ENCODE results near the gene TRMT5. TPM values are rescaled to one million over a fixed set of nuclear protein-coding genes. Genes with fewer than 3 reads are reported as not detected.
A peak's percentile ranks its signal among the peaks of the same experiment; 100 is the strongest.

Gene TRMT5
- total and polyA plus RNA-seq, 9 of the 15 experiments (the other 6 are each of a cell fraction or from before 2014, with no cell fraction given) = 8.4 to 20.0 (median 15.1) TPM

GRCh38 chr14:60980811-60981632, at the start of gene TRMT5, which contains the start of gene SLC38A6 (continued):
- TF ChIP-seq, protein P1, sequence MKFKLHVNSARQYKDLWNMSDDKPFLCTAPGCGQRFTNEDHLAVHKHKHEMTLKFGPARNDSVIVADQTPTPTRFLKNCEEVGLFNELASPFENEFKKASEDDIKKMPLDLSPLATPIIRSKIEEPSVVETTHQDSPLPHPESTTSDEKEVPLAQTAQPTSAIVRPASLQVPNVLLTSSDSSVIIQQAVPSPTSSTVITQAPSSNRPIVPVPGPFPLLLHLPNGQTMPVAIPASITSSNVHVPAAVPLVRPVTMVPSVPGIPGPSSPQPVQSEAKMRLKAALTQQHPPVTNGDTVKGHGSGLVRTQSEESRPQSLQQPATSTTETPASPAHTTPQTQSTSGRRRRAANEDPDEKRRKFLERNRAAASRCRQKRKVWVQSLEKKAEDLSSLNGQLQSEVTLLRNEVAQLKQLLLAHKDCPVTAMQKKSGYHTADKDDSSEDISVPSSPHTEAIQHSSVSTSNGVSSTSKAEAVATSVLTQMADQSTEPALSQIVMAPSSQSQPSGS (CRISPR knock-in tag; IDR thresholded peaks at IDR 0.05) = 0 out of 2 replicates have a peak, but pooled peaks have one; percentile 21
- no peak for TF ChIP-seq HBP1 (CRISPR knock-in tag; IDR thresholded peaks at IDR 0.05)
- TF ChIP-seq FOXP1 (CRISPR knock-in tag; IDR thresholded peaks at IDR 0.05) = 0 out of 2 replicates have a peak, but pooled peaks have one; percentile 35
- no peak for TF ChIP-seq HNRNPL (IDR thresholded peaks at IDR 0.05; ENCODE audit: low read depth, low read length)
- 0 out of 2 replicates have a peak, but pooled peaks have one; percentile 46 for TF ChIP-seq ZBTB2 (IDR thresholded peaks at IDR 0.05)
- TF ChIP-seq ZNF57 (CRISPR knock-in tag; IDR thresholded peaks at IDR 0.05) = no peak
- TF ChIP-seq PHF20 (IDR thresholded peaks at IDR 0.05; ENCODE audit: partially characterized antibody) = peak; percentile 65
- TF ChIP-seq ARID4B (CRISPR knock-in tag; IDR thresholded peaks at IDR 0.05) = peak; percentile 95
- TF ChIP-seq, protein P2, sequence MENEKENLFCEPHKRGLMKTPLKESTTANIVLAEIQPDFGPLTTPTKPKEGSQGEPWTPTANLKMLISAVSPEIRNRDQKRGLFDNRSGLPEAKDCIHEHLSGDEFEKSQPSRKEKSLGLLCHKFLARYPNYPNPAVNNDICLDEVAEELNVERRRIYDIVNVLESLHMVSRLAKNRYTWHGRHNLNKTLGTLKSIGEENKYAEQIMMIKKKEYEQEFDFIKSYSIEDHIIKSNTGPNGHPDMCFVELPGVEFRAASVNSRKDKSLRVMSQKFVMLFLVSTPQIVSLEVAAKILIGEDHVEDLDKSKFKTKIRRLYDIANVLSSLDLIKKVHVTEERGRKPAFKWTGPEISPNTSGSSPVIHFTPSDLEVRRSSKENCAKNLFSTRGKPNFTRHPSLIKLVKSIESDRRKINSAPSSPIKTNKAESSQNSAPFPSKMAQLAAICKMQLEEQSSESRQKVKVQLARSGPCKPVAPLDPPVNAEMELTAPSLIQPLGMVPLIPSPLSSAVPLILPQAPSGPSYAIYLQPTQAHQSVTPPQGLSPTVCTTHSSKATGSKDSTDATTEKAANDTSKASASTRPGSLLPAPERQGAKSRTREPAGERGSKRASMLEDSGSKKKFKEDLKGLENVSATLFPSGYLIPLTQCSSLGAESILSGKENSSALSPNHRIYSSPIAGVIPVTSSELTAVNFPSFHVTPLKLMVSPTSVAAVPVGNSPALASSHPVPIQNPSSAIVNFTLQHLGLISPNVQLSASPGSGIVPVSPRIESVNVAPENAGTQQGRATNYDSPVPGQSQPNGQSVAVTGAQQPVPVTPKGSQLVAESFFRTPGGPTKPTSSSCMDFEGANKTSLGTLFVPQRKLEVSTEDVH (IDR thresholded peaks at IDR 0.05; ENCODE audit: low read depth, partially characterized antibody) = peak; percentile 68
- no peak; the same call in 1 of the 2 replicates for TF ChIP-seq TOE1 (IDR thresholded peaks at IDR 0.05; ENCODE audit: borderline replicate concordance)
- no peak for TF ChIP-seq TOE1 (CRISPR knock-in tag; IDR thresholded peaks at IDR 0.05; ENCODE audit: borderline replicate concordance, low read depth)
- TF ChIP-seq ETV5 (CRISPR knock-in tag; IDR thresholded peaks at IDR 0.05; ENCODE audit: low read depth) = no peak; the same call in 1 of the 2 replicates
